ENCODE measurements around the gene MYOCOS.

DNA sequence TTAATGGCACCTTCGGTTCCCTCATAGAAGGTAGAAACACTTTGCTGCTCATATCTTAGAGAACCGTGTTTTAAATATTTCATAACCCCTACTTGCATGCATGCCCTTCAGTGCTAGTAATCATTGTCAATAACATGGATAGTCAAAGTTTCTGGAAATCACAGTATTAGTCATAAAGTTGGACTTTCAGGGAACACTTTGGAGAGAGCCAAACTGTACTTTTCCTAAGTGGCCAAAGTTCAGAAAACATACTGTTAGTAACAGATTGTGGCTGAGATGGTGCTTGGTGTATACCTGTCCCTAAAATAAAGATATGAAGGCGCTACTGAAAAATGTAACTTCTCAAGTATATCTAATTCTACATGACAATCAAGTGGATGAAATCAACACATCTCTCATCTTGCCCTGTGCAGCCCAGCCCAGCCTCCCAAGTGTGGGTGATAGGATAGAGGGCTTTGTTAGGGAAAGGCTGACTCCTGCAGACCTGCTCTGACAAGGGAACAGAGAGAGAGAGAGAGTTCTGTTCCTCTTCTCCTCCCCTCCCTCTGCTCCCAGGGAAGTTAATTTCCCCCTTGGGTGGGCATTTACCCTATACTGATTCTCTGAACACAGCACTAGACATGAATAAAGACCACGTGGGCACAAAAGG, 16.0 kb downstream of the MYOCOS start:
- TF ChIP-seq, protein P1, sequence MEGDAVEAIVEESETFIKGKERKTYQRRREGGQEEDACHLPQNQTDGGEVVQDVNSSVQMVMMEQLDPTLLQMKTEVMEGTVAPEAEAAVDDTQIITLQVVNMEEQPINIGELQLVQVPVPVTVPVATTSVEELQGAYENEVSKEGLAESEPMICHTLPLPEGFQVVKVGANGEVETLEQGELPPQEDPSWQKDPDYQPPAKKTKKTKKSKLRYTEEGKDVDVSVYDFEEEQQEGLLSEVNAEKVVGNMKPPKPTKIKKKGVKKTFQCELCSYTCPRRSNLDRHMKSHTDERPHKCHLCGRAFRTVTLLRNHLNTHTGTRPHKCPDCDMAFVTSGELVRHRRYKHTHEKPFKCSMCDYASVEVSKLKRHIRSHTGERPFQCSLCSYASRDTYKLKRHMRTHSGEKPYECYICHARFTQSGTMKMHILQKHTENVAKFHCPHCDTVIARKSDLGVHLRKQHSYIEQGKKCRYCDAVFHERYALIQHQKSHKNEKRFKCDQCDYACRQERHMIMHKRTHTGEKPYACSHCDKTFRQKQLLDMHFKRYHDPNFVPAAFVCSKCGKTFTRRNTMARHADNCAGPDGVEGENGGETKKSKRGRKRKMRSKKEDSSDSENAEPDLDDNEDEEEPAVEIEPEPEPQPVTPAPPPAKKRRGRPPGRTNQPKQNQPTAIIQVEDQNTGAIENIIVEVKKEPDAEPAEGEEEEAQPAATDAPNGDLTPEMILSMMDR (conservative IDR thresholded peaks at IDR 0.05; ENCODE audit: low read depth, low read length): no peak
- TF ChIP-seq EZH2 (IDR thresholded peaks at IDR 0.05; ENCODE audit: borderline replicate concordance, low read depth, low read length, poor library complexity, severe bottlenecking): no peak

All from A673 (cell line).